Naive B cell (primary cell): ENCODE results near the gene ZSCAN25. TPM values are rescaled to one million over a fixed set of nuclear protein-coding genes. Genes with fewer than 3 reads are reported as not detected.

Source experiments
- ATAC-seq, 2 donors: fragments of 150-1000 bp; cut with Tn5 transposase; 2 replicates each; pipeline ENCODE4 v1.10.0; 2021; ENCODE audit warnings: low read depth in 2 of 2, mild to moderate bottlenecking in 2 of 2, moderate library complexity in 2 of 2
- DNase-seq: peaks from one replicate; pipeline ENCODE4 v3.0.0; 2022
- H3K27ac Mint-ChIP-seq, 6 donors: one replicate each; pipeline ENCODE4 v1.8.0; 2020 to 2022; ENCODE audit warnings: mild to moderate bottlenecking in 6 of 6, mixed read lengths in 6 of 6, moderate library complexity in 5 of 6, inconsistent platforms in 2 of 6
- H3K27me3 Mint-ChIP-seq, 3 donors: one replicate each; pipeline ENCODE4 v1.8.0; 2021 to 2022; ENCODE audit warnings: mixed read lengths in 3 of 3, mild to moderate bottlenecking in 1 of 3
- H3K36me3 Mint-ChIP-seq, 2 donors: one replicate each; pipeline ENCODE4 v1.8.0; 2020 to 2022; ENCODE audit warnings: mixed read lengths in 2 of 2, inconsistent platforms in 1 of 2, mild to moderate bottlenecking in 1 of 2
- H3K4me1 Mint-ChIP-seq, 3 donors: one replicate each; pipeline ENCODE4 v1.8.0; 2020 to 2022; ENCODE audit warnings: mixed read lengths in 3 of 3, inconsistent platforms in 1 of 3, mild to moderate bottlenecking in 1 of 3, moderate library complexity in 1 of 3
- H3K4me3 Mint-ChIP-seq, 8 donors: one replicate each; pipeline ENCODE4 v1.8.0; 2020 to 2022; ENCODE audit warnings: mild to moderate bottlenecking in 8 of 8, mixed read lengths in 8 of 8, moderate library complexity in 8 of 8, inconsistent platforms in 2 of 8
- H3K9me3 Mint-ChIP-seq, 7 donors: one replicate each; pipeline ENCODE4 v1.8.0; 2020 to 2022; ENCODE audit warnings: mixed read lengths in 7 of 7, mild to moderate bottlenecking in 5 of 7, inconsistent platforms in 2 of 7, moderate library complexity in 1 of 7
- polyA plus RNA-seq, 6 donors: library from polyadenylated mRNA; unstranded; fragments of 300-500 nt; fragmentation: Illumina TruSeq; gene quantifications; one replicate each; pipeline ENCODE4 v1.2.3, GENCODE V29; 2021; ENCODE audit warnings: low read depth in 6 of 6

Gene ZSCAN25
- polyA plus RNA-seq, 6 donors from 2014 or later: 8.8 to 19.0 (median 12.1) TPM

GRCh38 chr7:99597762-99598501 lies 18.8 kb upstream of the ZSCAN25 start, which contains the start of gene TMEM225B:
Gene TMEM225B, plus strand, starts transcription at chr7:99598267. Its CDS starts 6,122 bp downstream, at chr7:99604389.
- Mint-ChIP-seq H3K4me3 (no peak within 1 kb of the TSS), H3K9me3 (no peaks in the 10 kb centered on the region), H3K27me3 (no peaks in the 10 kb centered on the region), H3K27ac (no peak within 1 kb of the TSS), H3K36me3 (no peaks in the 10 kb centered on the region), H3K4me1 (no peaks in the 10 kb centered on the region)
- ATAC-seq: no peak
- DNase-seq: no peak

GRCh38 chr7:99599836-99600235 lies 16.9 kb upstream of the ZSCAN25 start:
- ATAC-seq (no peak), DNase-seq (no peak)
- H3K27ac Mint-ChIP-seq: peak overlapping the region in 1 of 6 donors; percentile 68
- no peaks in the 10 kb centered on the region for H3K4me1 Mint-ChIP-seq
- H3K4me3 Mint-ChIP-seq: no peak overlapping the region
- no peaks in the 10 kb centered on the region for H3K9me3 Mint-ChIP-seq
- no peaks in the 10 kb centered on the region for H3K27me3 Mint-ChIP-seq
- H3K36me3 Mint-ChIP-seq: no peaks in the 10 kb centered on the region

- ATAC-seq (no peak), DNase-seq (no peak)
- H3K27me3 Mint-ChIP-seq: no peaks in the 10 kb centered on the region
- no peaks in the 10 kb centered on the region for H3K36me3 Mint-ChIP-seq
- no peaks in the 10 kb centered on the region for H3K4me1 Mint-ChIP-seq
- no peaks in the 10 kb centered on the region for H3K9me3 Mint-ChIP-seq
- H3K27ac Mint-ChIP-seq: no peak overlapping the region
- H3K4me3 Mint-ChIP-seq: no peak overlapping the region
These were observed 15.0 kb upstream of the ZSCAN25 start for GRCh38 chr7:99601656-99602310.

- no peaks in the 10 kb centered on the region for H3K4me1 Mint-ChIP-seq
- ATAC-seq: no peak
- H3K36me3 Mint-ChIP-seq: no peaks in the 10 kb centered on the region
- no peaks in the 10 kb centered on the region for H3K9me3 Mint-ChIP-seq
- no peak for DNase-seq
- no peak overlapping the region for H3K27ac Mint-ChIP-seq
- no peak overlapping the region for H3K4me3 Mint-ChIP-seq
- peaks cover 0 to 16% (median 7%) of the 10 kb centered on the region in 3 donors for H3K27me3 Mint-ChIP-seq
These were observed 11.2 kb upstream of the ZSCAN25 start for GRCh38 chr7:99605527-99605926.

- DNase-seq (no peak), ATAC-seq (no peak)
- Mint-ChIP-seq H3K27ac (no peak overlapping the region), H3K27me3 (peaks cover 0 to 19% (median 7%) of the 10 kb centered on the region in 3 donors), H3K36me3 (no peaks in the 10 kb centered on the region), H3K4me3 (no peak overlapping the region), H3K4me1 (no peaks in the 10 kb centered on the region), H3K9me3 (no peaks in the 10 kb centered on the region)
These were observed 10.2 kb upstream of the ZSCAN25 start for GRCh38 chr7:99606531-99606930.

GRCh38 chr7:99607548-99607947 lies 9.2 kb upstream of the ZSCAN25 start:
- Mint-ChIP-seq H3K27me3 (peaks cover 0 to 19% (median 7%) of the 10 kb centered on the region in 3 donors), H3K4me1 (no peaks in the 10 kb centered on the region), H3K9me3 (no peaks in the 10 kb centered on the region), H3K4me3 (no peak overlapping the region), H3K36me3 (no peaks in the 10 kb centered on the region), H3K27ac (peak overlapping the region in 1 of 6 donors; percentile 89)
- DNase-seq (no peak), ATAC-seq (no peak)

- H3K27ac Mint-ChIP-seq: no peak overlapping the region
- DNase-seq: no peak
- no peak for ATAC-seq
- H3K4me1 Mint-ChIP-seq: peaks cover 31 to 39% (median 34%) of the 10 kb centered on the region in 3 donors
- peaks cover 0 to 18% (median 0%) of the 10 kb centered on the region in 3 donors for H3K27me3 Mint-ChIP-seq
- H3K36me3 Mint-ChIP-seq: peaks cover 8 to 9% of the 10 kb centered on the region in 2 donors
- H3K9me3 Mint-ChIP-seq: no peaks in the 10 kb centered on the region
- H3K4me3 Mint-ChIP-seq: peak overlapping the region in 2 of 8 donors; percentile 11 to 99
These were observed 2.3 kb upstream of the ZSCAN25 start for GRCh38 chr7:99614495-99614894.

- DNase-seq (no peak), ATAC-seq (no peak)
- H3K4me1 Mint-ChIP-seq: peaks cover 35 to 43% (median 41%) of the 10 kb centered on the region in 3 donors
- H3K27me3 Mint-ChIP-seq: peaks cover 0 to 8% (median 0%) of the 10 kb centered on the region in 3 donors
- H3K27ac Mint-ChIP-seq: peak overlapping the region in 4 of 6 donors; percentile 59 to 99 (median 94)
- peaks cover 8 to 12% of the 10 kb centered on the region in 2 donors for H3K36me3 Mint-ChIP-seq
- no peaks in the 10 kb centered on the region for H3K9me3 Mint-ChIP-seq
- peak overlapping the region; percentile 95 to 100 (median 98) for H3K4me3 Mint-ChIP-seq
These were observed 772 bp upstream of the ZSCAN25 start for GRCh38 chr7:99615989-99616358.

- peaks cover 8 to 12% of the 10 kb centered on the region in 2 donors for H3K36me3 Mint-ChIP-seq
These were observed 541 bp downstream of the ZSCAN25 start for GRCh38 chr7:99617192-99617781.

GRCh38 chr7:99618726-99619125 lies 2.0 kb downstream of the ZSCAN25 start:
- Mint-ChIP-seq H3K27ac (peak overlapping the region in 1 of 6 donors; percentile 92), H3K9me3 (no peaks in the 10 kb centered on the region), H3K4me1 (peaks cover 38 to 49% (median 46%) of the 10 kb centered on the region in 3 donors), H3K36me3 (peaks cover 8 to 20% of the 10 kb centered on the region in 2 donors), H3K27me3 (no peaks in the 10 kb centered on the region), H3K4me3 (peak overlapping the region in 6 of 8 donors; percentile 62 to 99 (median 98))
- ATAC-seq (no peak), DNase-seq (no peak)

More at GRCh38 chr7:99617192-99617781, 541 bp downstream of the ZSCAN25 start:
- DNase-seq: no peak
- peak overlapping the region; percentile 95 to 100 (median 98) for H3K4me3 Mint-ChIP-seq
- H3K9me3 Mint-ChIP-seq: no peaks in the 10 kb centered on the region
- peak in 1 of 2 donors; percentile 55 for ATAC-seq
- H3K27me3 Mint-ChIP-seq: peaks cover 0 to 8% (median 0%) of the 10 kb centered on the region in 3 donors
- peak overlapping the region; percentile 92 to 99 (median 97) for H3K27ac Mint-ChIP-seq
- H3K4me1 Mint-ChIP-seq: peaks cover 35 to 43% (median 43%) of the 10 kb centered on the region in 3 donors

- ATAC-seq: no peak
- Mint-ChIP-seq H3K27me3 (no peaks in the 10 kb centered on the region), H3K27ac (peak overlapping the region in 2 of 6 donors; percentile 49 to 67), H3K36me3 (peaks cover 8 to 28% of the 10 kb centered on the region in 2 donors), H3K4me3 (peak overlapping the region in 2 of 8 donors; percentile 16 to 99), H3K9me3 (no peaks in the 10 kb centered on the region), H3K4me1 (peaks cover 42 to 56% (median 52%) of the 10 kb centered on the region in 3 donors)
- no peak for DNase-seq
These were observed 2.9 kb downstream of the ZSCAN25 start for GRCh38 chr7:99619571-99620130.

- Mint-ChIP-seq H3K36me3 (peaks cover 11 to 41% of the 10 kb centered on the region in 2 donors), H3K4me1 (peaks cover 48 to 54% (median 51%) of the 10 kb centered on the region in 3 donors), H3K27me3 (no peaks in the 10 kb centered on the region), H3K27ac (peak overlapping the region in 1 of 6 donors; percentile 42), H3K9me3 (no peaks in the 10 kb centered on the region), H3K4me3 (peak overlapping the region in 2 of 8 donors; percentile 65 to 69)
- no peak for DNase-seq
- no peak for ATAC-seq
These were observed 4.5 kb downstream of the ZSCAN25 start for GRCh38 chr7:99621271-99621670.

- ATAC-seq: no peak
- Mint-ChIP-seq H3K9me3 (no peaks in the 10 kb centered on the region), H3K4me3 (peak overlapping the region in 1 of 8 donors; percentile 36), H3K4me1 (peaks cover 35 to 45% (median 41%) of the 10 kb centered on the region in 3 donors), H3K27me3 (no peaks in the 10 kb centered on the region), H3K27ac (no peak overlapping the region), H3K36me3 (peaks cover 21 to 47% of the 10 kb centered on the region in 2 donors)
- DNase-seq: no peak
These were observed 5.8 kb downstream of the ZSCAN25 start for GRCh38 chr7:99622596-99622995.
